Hepatocyte (in vitro differentiated cells): ENCODE data around the gene OAF. TPM values are rescaled to one million over a fixed set of nuclear protein-coding genes. Genes with fewer than 3 reads are reported as not detected.

Experiments used
- DNase-seq: peaks from one replicate; pipeline ENCODE4 v3.0.0-alpha.2; 2016; ENCODE audit warnings: low spot score
- H2AFZ ChIP-seq: fragments of 200-600 bp; sonication (generic); 2 replicates; pipeline ENCODE4 v1.6.0; 2016; ENCODE audit warnings: antibody characterized with exemption, mild to moderate bottlenecking
- H3K27ac ChIP-seq: fragments of 200-600 bp; sonication (generic); 2 replicates; pipeline ENCODE4 v1.5.1; 2016; ENCODE audit warnings: mild to moderate bottlenecking
- H3K27me3 ChIP-seq: fragments of 200-600 bp; sonication (generic); 2 replicates; pipeline ENCODE4 v1.6.1; 2016
- H3K36me3 ChIP-seq: fragments of 200-600 bp; sonication (generic); replicated peaks from 2 replicates; pipeline ENCODE4 v1.5.1; 2016; ENCODE audit warnings: low read depth; ENCODE audit not compliant: insufficient read depth
- H3K4me1 ChIP-seq: fragments of 200-600 bp; sonication (generic); 2 replicates; pipeline ENCODE4 v1.5.1; 2016; ENCODE audit warnings: mild to moderate bottlenecking, moderate library complexity; ENCODE audit not compliant: insufficient read depth
- H3K4me2 ChIP-seq: fragments of 200-600 bp; sonication (generic); 2 replicates; pipeline ENCODE4 v1.6.0; 2016
- H3K4me3 ChIP-seq: fragments of 200-600 bp; sonication (generic); 2 replicates; pipeline ENCODE4 v1.5.1; 2016; ENCODE audit warnings: mild to moderate bottlenecking
- H3K79me2 ChIP-seq: fragments of 200-600 bp; sonication (generic); 2 replicates; pipeline ENCODE4 v1.6.0; 2017; ENCODE audit warnings: mild to moderate bottlenecking
- H3K9me2 ChIP-seq: fragments of 200-600 bp; sonication (generic); replicated peaks from 2 replicates; pipeline ENCODE4 v1.6.0; 2017; ENCODE audit warnings: mild to moderate bottlenecking; ENCODE audit not compliant: insufficient read depth
- H3K9me3 ChIP-seq: fragments of 200-600 bp; sonication (generic); 2 replicates; pipeline ENCODE4 v1.5.1; 2016; ENCODE audit warnings: low read depth, mild to moderate bottlenecking
- H4K20me1 ChIP-seq: fragments of 200-600 bp; sonication (generic); 2 replicates; pipeline ENCODE4 v1.6.0; 2016; ENCODE audit warnings: mild to moderate bottlenecking; ENCODE audit not compliant: insufficient read depth, poor library complexity, severe bottlenecking
- CTCF ChIP-seq: fragments of 200-600 bp; sonication (generic); IDR thresholded peaks from 2 replicates; pipeline ENCODE4 v1.5.1; 2016; ENCODE audit warnings: antibody characterized with exemption, mild to moderate bottlenecking; ENCODE audit not compliant: poor library complexity
- EZH2 ChIP-seq: fragments of 200-600 bp; sonication (generic); IDR thresholded peaks from 2 replicates; pipeline ENCODE4 v1.6.1; 2016; ENCODE audit warnings: antibody characterized with exemption, mild to moderate bottlenecking, borderline replicate concordance
- EZH2phosphoT487 ChIP-seq: fragments of 200-600 bp; sonication (generic); IDR thresholded peaks from one replicate; pipeline ENCODE4 v1.6.1; 2018; ENCODE audit warnings: antibody characterized with exemption, mild to moderate bottlenecking, low read depth, moderate library complexity; ENCODE audit not compliant: unreplicated experiment, severe bottlenecking
- WGBS: methylation state at CpG from one replicate; pipeline ENCODE4 v1.1.6; 2016; ENCODE audit warnings: low lambda C conversion rate; ENCODE audit errors: missing lambda C conversion rate; 5-methylcytosine and 5-hydroxymethylcytosine counted together
- polyA plus RNA-seq: library from polyadenylated mRNA; unstranded; fragments of >200 nt; fragmentation: Nextera tagmentation; extraction: Ambion mirVana; gene quantifications from 2 replicates; pipeline ENCODE4 v1.2.1, GENCODE V29; 2016
- total RNA-seq: library from RNA; depleted of rRNA; stranded (reverse); fragments of >200 nt; gene quantifications from 2 replicates; pipeline ENCODE4 v1.2.3, GENCODE V29; 2014

OAF gene
- total and polyA plus RNA-seq, 2 experiments from 2014 or later, result 63.9 to 102 TPM

- Histone ChIP-seq H3K9me2 (no peaks in the 10 kb centered on the region), H4K20me1 (no peaks in the 10 kb centered on the region), H3K4me3 (no peak within 1 kb of the TSS), H3K79me2 (no peaks in the 10 kb centered on the region), H3K4me2 (peak within 1 kb of the TSS; percentile 87), H3K27me3 (peaks cover 65% of the 10 kb centered on the region), H3K27ac (no peak within 1 kb of the TSS), H3K36me3 (no peaks in the 10 kb centered on the region), H2AFZ (no peak within 1 kb of the TSS), H3K4me1 (peaks cover 3% of the 10 kb centered on the region), H3K9me3 (no peaks in the 10 kb centered on the region)
- 6% methylated on average over 50 of the region's 66 CpGs for WGBS
- TF ChIP-seq EZH2phosphoT487 (no peak), EZH2 (peak; percentile 60), CTCF (peak; percentile 34)
- peak; percentile 62 for DNase-seq
Observed at GRCh38 chr11:120239713-120240640, 29.1 kb downstream of the OAF start, which contains the start of gene POU2F3. TSS of gene POU2F3 (plus strand) at chr11:120240140. CDS start at chr11:120240344, 204 bp downstream.

- no peak overlapping the region for H3K4me2 ChIP-seq
- WGBS, result 81% methylated on average over 2 of the region's 2 CpGs
- no peaks in the 10 kb centered on the region for H3K9me3 ChIP-seq
- no peaks in the 10 kb centered on the region for H3K79me2 ChIP-seq
- TF ChIP-seq EZH2phosphoT487 (no peak), CTCF (no peak), EZH2 (no peak)
- no peak for DNase-seq
- H4K20me1 ChIP-seq, result no peaks in the 10 kb centered on the region
- H3K36me3 ChIP-seq, result no peaks in the 10 kb centered on the region
- H3K9me2 ChIP-seq, result no peaks in the 10 kb centered on the region
- H3K27me3 ChIP-seq, result peaks cover 73% of the 10 kb centered on the region
- H3K27ac ChIP-seq, result no peak overlapping the region
- peaks cover 3% of the 10 kb centered on the region for H3K4me1 ChIP-seq
- no peak overlapping the region for H2AFZ ChIP-seq
- H3K4me3 ChIP-seq, result no peak overlapping the region
Observed at GRCh38 chr11:120240866-120241265, 30.0 kb downstream of the OAF start.

- no peak for DNase-seq
- Histone ChIP-seq H3K9me2 (no peaks in the 10 kb centered on the region), H4K20me1 (no peaks in the 10 kb centered on the region), H3K4me1 (peaks cover 3% of the 10 kb centered on the region), H3K27me3 (peaks cover 78% of the 10 kb centered on the region), H3K9me3 (no peaks in the 10 kb centered on the region), H3K27ac (no peak overlapping the region), H3K4me2 (no peak overlapping the region), H3K4me3 (no peak overlapping the region), H3K36me3 (no peaks in the 10 kb centered on the region), H2AFZ (no peak overlapping the region), H3K79me2 (no peaks in the 10 kb centered on the region)
- 91% methylated on average over 7 of the region's 7 CpGs for WGBS
- no peak for TF ChIP-seq EZH2
- TF ChIP-seq EZH2phosphoT487, result no peak
- no peak for TF ChIP-seq CTCF
Observed at GRCh38 chr11:120241277-120241676, 30.4 kb downstream of the OAF start.
